Measurements from ENCODE around the gene PCDHGA5.
"Not testable (repeated sequence)": the region's sequence is repeated elsewhere in the genome, so short reads cannot be mapped to it uniquely, and the experiment has no call there.

The PCDHGA5 gene

DNA sequence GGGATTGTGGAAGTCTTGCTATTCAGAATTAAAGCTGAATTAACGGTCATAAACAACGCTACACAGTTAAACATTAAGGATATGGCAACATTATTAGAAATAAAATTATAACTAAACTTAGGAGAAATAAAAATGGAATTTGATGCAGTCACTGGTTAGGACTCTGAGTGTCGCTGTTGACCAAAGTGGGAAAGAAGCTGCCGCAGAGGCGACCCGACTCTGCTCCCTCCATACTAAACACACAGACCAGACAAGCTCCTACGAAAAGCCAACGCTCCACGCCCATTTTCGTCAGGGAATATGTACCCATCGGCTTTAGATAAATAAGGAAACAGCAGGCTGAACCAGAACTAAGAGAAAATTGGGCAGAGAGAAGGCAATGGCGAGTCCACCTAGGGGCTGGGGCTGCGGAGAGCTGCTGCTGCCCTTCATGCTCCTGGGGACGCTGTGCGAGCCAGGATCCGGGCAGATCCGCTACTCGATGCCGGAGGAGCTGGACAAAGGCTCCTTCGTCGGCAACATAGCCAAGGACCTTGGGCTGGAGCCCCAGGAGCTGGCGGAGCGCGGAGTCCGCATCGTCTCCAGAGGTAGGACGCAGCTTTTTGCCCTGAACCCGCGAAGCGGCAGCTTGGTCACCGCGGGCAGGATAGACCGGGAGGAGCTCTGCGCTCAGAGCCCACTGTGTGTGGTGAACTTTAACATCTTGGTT is at the start of gene PCDHGA5:
TSS of gene PCDHGA5 (plus strand) at position 211 of the 709 bp plus-strand sequence. CDS start at position 380, 169 bp downstream.
- no peak for DNase-seq

DNA sequence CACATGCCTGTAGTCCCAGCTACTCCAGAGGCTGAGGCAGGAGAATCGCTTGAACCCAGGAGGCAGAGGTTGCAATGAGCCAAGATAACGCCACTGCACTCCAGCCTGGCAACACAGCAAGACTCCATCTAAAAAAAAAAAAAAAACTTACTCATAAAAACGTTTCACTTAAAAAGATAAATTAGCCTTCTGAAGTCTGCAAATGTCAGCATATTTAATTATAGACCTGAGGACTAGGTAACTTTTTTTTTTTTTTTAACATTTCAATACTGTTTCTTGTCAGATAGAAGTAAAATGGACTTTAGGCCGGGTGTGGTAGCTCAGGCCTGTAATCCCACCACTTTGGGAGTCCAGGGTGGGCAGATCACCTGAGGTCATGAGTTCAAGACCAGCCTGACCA is 47.0 kb upstream of the PCDHGA5 start:
- not testable (repeated sequence) for DNase-seq

DNA sequence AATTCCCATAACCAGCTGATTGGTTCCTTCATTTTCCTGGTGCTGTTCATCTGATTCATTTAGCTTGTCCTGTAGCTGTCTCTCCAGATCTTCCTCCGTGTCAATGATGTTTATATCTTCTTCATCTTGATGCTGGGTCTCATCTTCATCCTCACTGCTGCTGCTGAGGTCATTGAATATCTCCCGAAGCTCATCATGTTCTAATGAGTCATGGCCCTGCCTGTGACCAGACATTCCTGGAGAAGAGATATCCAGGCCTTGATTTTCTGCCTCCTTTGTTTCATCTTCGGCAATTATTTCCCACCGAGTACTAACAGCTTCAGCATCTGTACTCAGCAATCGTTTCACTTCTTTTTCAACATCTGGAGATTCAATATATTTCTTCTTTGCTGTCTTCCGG is 44.8 kb upstream of the PCDHGA5 start:
- no peak for DNase-seq

DNA sequence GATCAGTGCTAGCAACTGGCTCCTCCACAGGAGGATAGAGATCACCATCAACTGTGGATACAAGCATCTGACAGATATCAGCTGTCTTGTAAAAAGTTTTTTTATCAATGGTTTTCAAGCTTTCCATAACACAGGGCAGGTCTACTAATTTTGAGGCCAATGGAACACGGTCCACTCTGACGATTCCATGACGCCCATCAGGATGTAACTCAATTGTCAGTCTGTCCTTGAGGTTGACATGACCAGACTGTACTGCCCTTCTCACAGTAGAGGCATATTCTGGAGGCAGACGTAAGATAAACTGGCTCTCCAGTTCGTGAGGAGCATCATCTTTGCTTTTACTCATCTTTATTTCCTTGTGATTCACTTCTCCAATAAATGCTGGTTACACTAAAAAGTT is 44.3 kb upstream of the PCDHGA5 start:
- DNase-seq = no peak

GRCh38 chr5:141320225-141321169 is 43.5 kb upstream of the PCDHGA5 start, which contains the start of gene TAF7:
Gene TAF7 (minus strand): TSS chr5:141320784. CDS start chr5:141320044, 740 bp downstream.
- peak; percentile 68 for DNase-seq

- DNase-seq = no peak
Measured at GRCh38 chr5:141322261-141322660, 41.7 kb upstream of the PCDHGA5 start.

DNA sequence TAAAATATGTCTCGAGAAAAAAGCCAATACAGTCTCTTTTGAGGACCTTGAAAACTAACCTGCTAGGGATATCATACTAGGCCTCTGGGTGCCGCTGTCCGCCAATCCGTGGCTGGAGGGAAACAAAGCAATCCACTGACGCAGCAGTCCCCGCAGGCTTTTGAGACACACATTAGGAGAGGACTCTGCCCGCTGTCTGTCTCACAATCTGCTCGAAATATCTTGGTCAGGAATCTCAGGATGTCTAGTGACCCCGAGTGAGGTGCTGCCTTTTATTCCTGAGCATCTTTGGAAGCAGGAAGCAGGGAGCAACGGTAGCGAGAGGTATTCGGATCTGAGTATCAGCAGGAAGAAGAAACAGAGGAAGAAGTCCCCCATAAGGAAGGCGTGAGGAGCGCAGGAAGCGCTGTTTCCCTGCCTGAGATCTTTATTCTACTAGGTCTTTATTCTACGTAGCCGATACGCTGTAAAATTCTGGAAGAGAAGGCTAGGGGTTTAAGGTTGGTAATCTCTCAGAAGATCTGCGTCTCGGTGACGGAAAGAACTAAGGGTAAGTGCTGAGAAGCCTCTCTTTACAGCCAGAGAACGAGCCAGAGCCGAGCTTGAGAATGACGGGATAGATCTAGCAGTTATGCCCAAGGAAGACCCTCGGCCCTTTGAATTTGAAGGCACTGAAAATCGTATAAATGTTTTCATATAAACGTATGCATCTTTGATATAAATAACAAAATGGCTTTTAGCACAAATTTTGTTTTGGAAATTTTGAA is 37.7 kb upstream of the PCDHGA5 start:
- DNase-seq = no peak

GRCh38 chr5:141328231-141328630 is 35.7 kb upstream of the PCDHGA5 start:
- no peak for DNase-seq

- DNase-seq = peak; percentile 1
Measured at GRCh38 chr5:141330299-141331080, 33.5 kb upstream of the PCDHGA5 start, which contains the start of gene PCDHGA1. Gene PCDHGA1 (plus strand): TSS chr5:141330514.

DNA sequence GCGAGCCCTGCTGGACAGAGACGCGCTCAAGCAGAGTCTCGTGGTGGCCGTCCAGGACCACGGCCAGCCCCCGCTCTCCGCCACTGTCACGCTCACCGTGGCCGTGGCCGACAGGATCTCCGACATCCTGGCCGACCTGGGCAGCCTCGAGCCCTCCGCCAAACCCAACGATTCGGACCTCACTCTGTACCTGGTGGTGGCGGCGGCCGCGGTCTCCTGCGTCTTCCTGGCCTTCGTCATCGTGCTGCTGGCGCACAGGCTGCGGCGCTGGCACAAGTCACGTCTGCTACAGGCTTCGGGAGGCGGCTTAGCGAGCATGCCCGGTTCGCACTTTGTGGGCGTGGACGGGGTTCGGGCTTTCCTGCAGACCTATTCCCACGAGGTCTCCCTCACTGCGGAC is 31.4 kb upstream of the PCDHGA5 start:
- DNase-seq = not testable (repeated sequence)

DNA sequence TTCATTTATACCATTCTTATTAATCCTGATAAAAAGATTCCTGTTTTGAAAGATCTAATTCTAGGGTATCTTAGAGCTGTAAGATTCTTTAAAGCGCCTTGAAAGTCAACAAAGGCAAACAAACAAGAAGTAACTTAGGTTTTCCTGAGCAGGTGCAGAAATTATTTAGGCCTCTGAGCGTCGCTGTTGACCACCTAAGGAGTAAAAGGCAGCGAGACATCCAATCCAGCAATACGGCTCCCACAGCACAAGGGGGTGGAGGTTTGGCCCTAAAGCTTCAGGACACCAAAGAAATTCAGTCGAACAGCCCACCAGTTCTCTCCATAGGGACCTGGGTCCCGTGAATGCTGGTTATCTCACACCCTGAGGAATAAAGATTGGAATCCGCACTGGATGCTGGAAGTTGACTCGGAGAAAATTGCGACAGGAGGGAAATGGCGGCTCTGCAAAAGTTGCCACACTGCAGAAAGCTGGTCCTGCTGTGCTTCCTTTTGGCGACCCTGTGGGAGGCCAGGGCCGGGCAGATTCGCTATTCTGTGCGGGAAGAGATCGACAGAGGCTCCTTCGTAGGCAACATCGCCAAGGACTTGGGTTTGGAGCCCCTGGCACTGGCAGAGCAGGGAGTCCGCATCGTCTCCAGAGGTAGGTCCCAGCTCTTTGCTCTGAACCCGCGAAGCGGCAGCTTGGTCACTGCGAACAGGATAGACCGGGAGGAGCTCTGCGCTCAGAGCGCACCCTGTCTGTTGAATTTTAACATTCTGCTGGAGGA is 25.2 kb upstream of the PCDHGA5 start, which contains the start of gene PCDHGA2:
TSS of gene PCDHGA2 (plus strand) at position 223 of the 769 bp plus-strand sequence.
- no peak for DNase-seq

DNA sequence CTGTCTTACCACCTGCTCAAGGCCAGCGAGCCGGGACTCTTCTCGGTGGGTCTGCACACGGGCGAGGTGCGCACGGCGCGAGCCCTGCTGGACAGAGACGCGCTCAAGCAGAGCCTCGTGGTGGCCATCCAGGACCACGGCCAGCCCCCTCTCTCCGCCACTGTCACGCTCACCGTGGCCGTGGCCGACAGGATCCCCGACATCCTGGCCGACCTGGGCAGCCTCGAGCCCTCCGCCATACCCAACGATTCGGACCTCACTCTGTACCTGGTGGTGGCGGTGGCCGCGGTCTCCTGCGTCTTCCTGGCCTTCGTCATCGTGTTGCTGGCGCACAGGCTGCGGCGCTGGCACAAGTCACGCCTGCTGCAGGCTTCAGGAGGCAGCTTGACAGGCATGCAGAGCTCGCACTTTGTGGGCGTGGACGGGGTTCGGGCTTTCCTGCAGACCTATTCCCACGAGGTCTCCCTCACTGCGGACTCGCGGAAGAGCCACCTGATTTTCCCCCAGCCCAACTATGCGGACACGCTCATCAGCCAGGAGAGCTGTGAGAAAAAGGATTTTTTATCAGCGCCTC is 23.1 kb upstream of the PCDHGA5 start:
- not testable (repeated sequence) for DNase-seq

DNA sequence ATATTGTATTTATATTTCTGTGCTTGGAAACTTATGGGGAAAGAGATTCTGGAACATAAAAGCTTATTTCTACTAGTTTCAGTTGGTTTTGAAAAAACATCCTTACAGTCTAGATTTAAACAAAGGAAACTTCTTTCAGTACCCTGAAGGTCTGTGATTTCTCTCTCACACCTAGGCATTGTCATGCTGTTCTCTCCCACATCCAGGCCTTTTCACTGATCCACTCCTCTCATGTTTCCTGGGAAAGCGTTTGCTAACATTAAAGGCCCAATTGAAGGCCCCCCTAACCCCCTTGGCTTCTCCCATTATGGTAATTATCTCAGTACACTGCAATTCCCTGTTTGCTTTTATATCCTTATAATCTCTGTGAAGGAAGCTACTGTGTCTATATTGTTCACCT is 21.2 kb upstream of the PCDHGA5 start:
- no peak for DNase-seq

DNA sequence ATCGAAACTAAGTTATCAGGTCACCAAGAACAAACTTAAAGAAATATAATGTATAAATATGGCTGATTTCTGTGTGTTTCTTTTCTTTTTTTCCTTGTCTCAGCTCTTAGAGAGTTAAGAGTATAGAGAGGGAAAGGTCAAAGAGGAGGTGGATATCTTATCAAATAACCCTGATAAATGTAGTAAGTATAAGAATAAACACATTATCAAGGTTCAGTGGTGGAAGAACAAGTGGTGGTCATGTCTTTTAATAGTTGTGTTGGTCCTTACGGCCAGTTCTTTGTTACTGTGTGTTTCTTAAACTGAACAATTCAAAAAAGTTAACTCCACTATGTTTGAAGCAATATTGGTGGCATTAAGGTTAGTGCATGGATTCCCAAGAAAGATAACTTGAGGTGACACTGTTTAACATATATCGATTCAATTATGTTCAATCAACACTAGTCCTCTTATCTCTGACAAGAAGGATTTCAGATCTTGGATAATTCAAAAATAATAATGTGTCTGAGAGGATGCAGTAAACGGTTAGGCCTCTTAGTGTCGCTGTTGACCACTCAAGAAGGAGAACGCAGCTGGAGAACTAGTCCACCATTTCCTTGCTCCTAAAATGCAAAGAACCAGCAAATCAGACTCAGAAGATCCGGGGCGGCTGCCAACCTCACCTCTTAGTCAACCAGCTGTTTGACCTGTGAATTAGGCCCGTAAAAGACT is 20.6 kb upstream of the PCDHGA5 start, which contains the start of gene PCDHGA3:
TSS of gene PCDHGA3 (plus strand) at position 588 of the 711 bp plus-strand sequence. CDS start 205 bp downstream, outside the sequence.
- no peak for DNase-seq

DNA sequence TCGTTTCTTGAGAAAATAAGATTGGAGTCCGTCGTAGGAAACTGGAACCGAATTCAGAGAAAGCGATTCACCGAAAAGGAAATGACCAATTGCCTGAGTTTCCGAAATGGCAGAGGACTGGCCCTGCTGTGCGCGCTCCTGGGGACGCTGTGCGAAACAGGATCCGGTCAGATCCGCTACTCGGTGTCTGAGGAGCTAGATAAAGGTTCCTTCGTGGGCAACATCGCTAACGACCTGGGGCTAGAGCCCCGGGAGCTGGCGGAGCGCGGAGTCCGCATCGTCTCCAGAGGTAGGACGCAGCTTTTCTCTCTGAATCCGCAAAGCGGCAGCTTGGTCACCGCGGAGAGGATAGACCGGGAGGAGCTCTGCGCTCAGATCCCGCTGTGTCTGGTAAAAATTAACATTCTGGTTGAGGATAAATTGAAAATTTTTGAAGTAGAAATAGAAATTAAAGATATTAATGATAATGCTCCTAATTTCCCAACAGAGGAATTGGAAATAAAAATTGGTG is 20.0 kb upstream of the PCDHGA5 start:
- no peak for DNase-seq

DNA sequence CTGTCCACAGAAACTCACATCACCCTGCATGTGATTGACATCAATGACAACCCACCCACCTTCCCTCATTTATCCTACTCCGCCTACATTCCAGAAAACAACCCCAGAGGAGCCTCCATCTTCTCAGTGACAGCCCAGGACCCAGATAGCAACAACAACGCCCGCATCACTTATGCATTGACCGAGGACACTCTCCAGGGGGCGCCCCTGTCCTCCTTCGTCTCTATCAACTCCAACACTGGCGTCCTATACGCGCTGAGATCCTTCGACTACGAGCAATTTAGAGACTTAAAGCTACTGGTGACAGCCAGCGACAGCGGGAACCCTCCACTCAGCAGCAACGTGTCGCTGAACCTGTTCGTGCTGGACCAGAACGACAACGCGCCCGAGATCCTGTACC is 18.6 kb upstream of the PCDHGA5 start:
- DNase-seq = no peak

- not testable (repeated sequence) for DNase-seq
Measured at GRCh38 chr5:141346017-141346416, 17.9 kb upstream of the PCDHGA5 start.

DNA sequence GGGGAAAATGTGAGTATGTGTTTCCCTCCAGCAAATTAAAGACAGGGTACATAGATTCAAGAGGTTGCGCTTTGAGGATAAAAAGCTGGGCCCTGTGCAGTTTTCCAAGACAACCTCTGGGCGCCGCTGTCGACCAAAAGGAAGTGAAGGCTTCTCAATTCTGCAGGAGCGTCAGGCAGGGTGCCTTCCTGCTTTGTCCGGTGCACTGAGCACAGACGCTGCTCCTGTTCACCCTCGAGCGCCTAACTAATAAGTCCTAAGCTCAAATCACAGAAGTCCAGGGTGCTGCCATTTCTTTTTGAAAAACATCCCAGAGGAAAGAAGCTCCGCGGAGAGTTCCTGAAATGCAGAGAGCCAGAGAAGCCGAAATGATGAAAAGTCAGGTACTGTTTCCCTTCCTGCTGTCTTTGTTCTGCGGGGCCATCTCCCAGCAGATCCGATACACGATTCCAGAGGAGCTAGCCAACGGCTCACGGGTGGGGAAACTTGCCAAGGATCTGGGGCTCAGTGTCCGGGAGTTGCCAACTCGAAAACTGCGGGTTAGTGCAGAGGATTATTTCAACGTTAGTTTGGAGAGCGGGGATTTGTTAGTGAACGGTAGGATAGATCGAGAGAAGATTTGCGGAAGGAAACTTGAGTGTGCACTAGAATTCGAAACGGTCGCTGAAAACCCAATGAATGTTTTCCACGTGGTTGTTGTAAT is 13.9 kb upstream of the PCDHGA5 start, which contains the start of gene PCDHGB1:
TSS of gene PCDHGB1 (plus strand) at position 183 of the 703 bp plus-strand sequence. CDS start at position 345, 162 bp downstream.
- DNase-seq = peak; percentile 4

DNA sequence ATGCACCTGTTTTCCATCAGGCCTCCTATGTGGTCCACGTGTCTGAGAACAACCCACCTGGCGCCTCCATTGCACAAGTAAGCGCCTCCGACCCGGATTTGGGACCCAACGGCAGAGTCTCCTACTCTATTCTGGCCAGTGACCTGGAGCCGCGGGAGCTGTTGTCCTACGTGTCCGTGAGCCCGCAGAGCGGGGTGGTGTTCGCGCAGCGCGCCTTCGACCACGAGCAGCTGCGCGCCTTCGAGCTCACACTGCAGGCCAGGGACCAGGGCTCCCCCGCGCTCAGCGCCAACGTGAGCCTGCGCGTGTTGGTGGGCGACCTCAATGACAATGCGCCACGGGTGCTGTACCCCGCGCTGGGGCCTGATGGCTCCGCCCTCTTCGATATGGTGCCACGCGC is 12.4 kb upstream of the PCDHGA5 start:
- no peak for DNase-seq

Measured in NCI-H2171 (cell line).